PC-9 (cell line): ENCODE results near the gene VTA1. TPM values are rescaled to one million over a fixed set of nuclear protein-coding genes. Genes with fewer than 3 reads are reported as not detected.

Experiments used
- BruUV-seq: library from RNA; stranded (reverse); fragments of 400-500 nt; replicated peaks from 2 replicates; lab custom pipeline; 2021; lab: Mats Ljungman, UMichigan
- CTCF ChIA-PET: fragments of 300-600 bp; sonication (Branson Sonifier 250); formaldehyde crosslinking; loops from one replicate; lab custom pipeline; 2022; ENCODE audit warnings: antibody characterized with exemption; lab: Charles Lee
- POLR2A ChIA-PET: fragments of 300-600 bp; sonication (Branson Sonifier 250); formaldehyde crosslinking; loops from one replicate; lab custom pipeline; 2022; ENCODE audit warnings: antibody characterized with exemption; ENCODE audit not compliant: unreplicated experiment; lab: Charles Lee
- DNase-seq, 2 experiments: peaks; one replicate each; pipeline versions ENCODE4 v3.0.0 to v3.0.0-alpha.2; 2015 to 2022; ENCODE audit warnings: mixed read lengths in 1 of 2
- H2AFZ ChIP-seq: fragments of 200-600 bp; sonication (generic); 2 replicates; pipeline ENCODE4 v1.8.1; 2017; ENCODE audit warnings: antibody characterized with exemption
- H3F3A ChIP-seq: fragments of 200-600 bp; sonication (generic); 2 replicates; pipeline ENCODE4 v1.8.1; 2017; ENCODE audit warnings: antibody characterized with exemption, mild to moderate bottlenecking, low read depth; ENCODE audit not compliant: insufficient read depth
- H3K27ac ChIP-seq: fragments of 200-600 bp; sonication (generic); 2 replicates; pipeline ENCODE4 v1.6.1; 2016; ENCODE audit warnings: mixed run types
- H3K27me3 ChIP-seq: fragments of 200-600 bp; sonication (generic); 2 replicates; pipeline ENCODE4 v1.6.1; 2016; ENCODE audit warnings: low read depth, mixed run types; ENCODE audit not compliant: insufficient read depth
- H3K36me3 ChIP-seq: fragments of 200-600 bp; sonication (generic); 2 replicates; pipeline ENCODE4 v1.6.1; 2016; ENCODE audit warnings: low read depth, mixed run types
- H3K4me1 ChIP-seq: fragments of 200-600 bp; sonication (generic); replicated peaks from 2 replicates; pipeline ENCODE4 v1.6.1; 2016; ENCODE audit warnings: mixed run types; ENCODE audit not compliant: insufficient read depth
- H3K4me2 ChIP-seq: fragments of 200-600 bp; sonication (generic); 2 replicates; pipeline ENCODE4 v1.6.1; 2017; ENCODE audit warnings: mixed run types
- H3K4me3 ChIP-seq: fragments of 200-600 bp; sonication (generic); 2 replicates; pipeline ENCODE4 v1.6.1; 2016; ENCODE audit warnings: mixed run types
- H3K79me2 ChIP-seq: fragments of 200-600 bp; sonication (generic); 2 replicates; pipeline ENCODE4 v1.6.1; 2017; ENCODE audit warnings: low read depth, mixed run types
- H3K9me2 ChIP-seq: fragments of 200-600 bp; sonication (generic); 2 replicates; pipeline ENCODE4 v1.8.1; 2017; ENCODE audit warnings: mild to moderate bottlenecking; ENCODE audit not compliant: insufficient read depth
- H3K9me3 ChIP-seq: fragments of 200-600 bp; sonication (generic); 2 replicates; pipeline ENCODE4 v1.8.1; 2016; ENCODE audit warnings: low read depth; ENCODE audit not compliant: insufficient read depth
- H4K20me1 ChIP-seq: fragments of 200-600 bp; sonication (generic); 2 replicates; pipeline ENCODE4 v1.8.1; 2017; ENCODE audit not compliant: insufficient read depth
- EZH2 ChIP-seq: fragments of 200-600 bp; sonication (generic); IDR thresholded peaks from 2 replicates; pipeline ENCODE4 v1.8.0; 2017; ENCODE audit warnings: antibody characterized with exemption, low read depth
- intact Hi-C: fragments of 100-400 bp; cut with micrococcal nuclease; formaldehyde crosslinking; loops from one replicate; pipeline ENCODE4 v1.10.0; 2022; ENCODE audit not compliant: unreplicated experiment
- total RNA-seq: library from RNA; stranded (reverse); gene quantifications from 2 replicates; pipeline ENCODE4 v1.2.3, GENCODE V29; 2021
- TF ChIP-seq, protein P1 (sequence below): fragments of 200-600 bp; sonication (generic); conservative IDR thresholded peaks from 2 replicates; pipeline ENCODE4 v1.6.1; 2017; ENCODE audit warnings: mixed run types, antibody characterized with exemption, mild to moderate bottlenecking, moderate library complexity

The VTA1 gene
- total RNA-seq, 1 experiment from 2014 or later: 52.0 TPM

GRCh38 chr6:142193621-142194020, 46.6 kb downstream of the VTA1 start:
- H3K4me2 ChIP-seq: no peak overlapping the region
- no peaks in the 10 kb centered on the region for H3K9me2 ChIP-seq
- no peaks in the 10 kb centered on the region for H3F3A ChIP-seq
- H3K27me3 ChIP-seq: no peaks in the 10 kb centered on the region
- POLR2A ChIA-PET: no interaction called here
- CTCF ChIA-PET: no interaction called here
- no peak overlapping the region for H3K4me3 ChIP-seq
- TF ChIP-seq, protein P1, sequence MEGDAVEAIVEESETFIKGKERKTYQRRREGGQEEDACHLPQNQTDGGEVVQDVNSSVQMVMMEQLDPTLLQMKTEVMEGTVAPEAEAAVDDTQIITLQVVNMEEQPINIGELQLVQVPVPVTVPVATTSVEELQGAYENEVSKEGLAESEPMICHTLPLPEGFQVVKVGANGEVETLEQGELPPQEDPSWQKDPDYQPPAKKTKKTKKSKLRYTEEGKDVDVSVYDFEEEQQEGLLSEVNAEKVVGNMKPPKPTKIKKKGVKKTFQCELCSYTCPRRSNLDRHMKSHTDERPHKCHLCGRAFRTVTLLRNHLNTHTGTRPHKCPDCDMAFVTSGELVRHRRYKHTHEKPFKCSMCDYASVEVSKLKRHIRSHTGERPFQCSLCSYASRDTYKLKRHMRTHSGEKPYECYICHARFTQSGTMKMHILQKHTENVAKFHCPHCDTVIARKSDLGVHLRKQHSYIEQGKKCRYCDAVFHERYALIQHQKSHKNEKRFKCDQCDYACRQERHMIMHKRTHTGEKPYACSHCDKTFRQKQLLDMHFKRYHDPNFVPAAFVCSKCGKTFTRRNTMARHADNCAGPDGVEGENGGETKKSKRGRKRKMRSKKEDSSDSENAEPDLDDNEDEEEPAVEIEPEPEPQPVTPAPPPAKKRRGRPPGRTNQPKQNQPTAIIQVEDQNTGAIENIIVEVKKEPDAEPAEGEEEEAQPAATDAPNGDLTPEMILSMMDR: no peak
- no peak for TF ChIP-seq EZH2
- H4K20me1 ChIP-seq: peaks cover 14% of the 10 kb centered on the region
- H3K27ac ChIP-seq: no peak overlapping the region
- 0 out of 2 replicates have a peak, but pooled peaks cover 4% of the 10 kb centered on the region for H3K4me1 ChIP-seq
- no peak for DNase-seq
- intact Hi-C loops: no loop called here
- H3K9me3 ChIP-seq: no peaks in the 10 kb centered on the region
- no peak overlapping the region for H2AFZ ChIP-seq
- BruUV-seq: no TSS peak
- peaks cover 5% of the 10 kb centered on the region; the same call in 1 of the 2 replicates for H3K79me2 ChIP-seq
- 0 out of 2 replicates have a peak, but pooled peaks cover 7% of the 10 kb centered on the region for H3K36me3 ChIP-seq

GRCh38 chr6:142195862-142196541, 48.9 kb downstream of the VTA1 start:
- H3K9me3 ChIP-seq: no peaks in the 10 kb centered on the region
- TF ChIP-seq EZH2: no peak
- TF ChIP-seq, protein P1: no peak
- H3K9me2 ChIP-seq: no peaks in the 10 kb centered on the region
- no peak overlapping the region for H2AFZ ChIP-seq
- peaks cover 15% of the 10 kb centered on the region; the same call in 1 of the 2 replicates for H3K36me3 ChIP-seq
- no TSS peak for BruUV-seq
- no peak for DNase-seq
- 0 out of 2 replicates have a peak, but pooled peaks cover 4% of the 10 kb centered on the region for H3K4me1 ChIP-seq
- no peak overlapping the region for H3K4me3 ChIP-seq
- POLR2A ChIA-PET: no interaction called here
- no peaks in the 10 kb centered on the region for H3F3A ChIP-seq
- CTCF ChIA-PET: no interaction called here
- peaks cover 5% of the 10 kb centered on the region; the same call in 1 of the 2 replicates for H3K79me2 ChIP-seq
- H4K20me1 ChIP-seq: peaks cover 9% of the 10 kb centered on the region; the same call in 1 of the 2 replicates
- no peaks in the 10 kb centered on the region for H3K27me3 ChIP-seq
- intact Hi-C loops: no loop called here
- no peak overlapping the region for H3K27ac ChIP-seq
- no peak overlapping the region for H3K4me2 ChIP-seq

DNA sequence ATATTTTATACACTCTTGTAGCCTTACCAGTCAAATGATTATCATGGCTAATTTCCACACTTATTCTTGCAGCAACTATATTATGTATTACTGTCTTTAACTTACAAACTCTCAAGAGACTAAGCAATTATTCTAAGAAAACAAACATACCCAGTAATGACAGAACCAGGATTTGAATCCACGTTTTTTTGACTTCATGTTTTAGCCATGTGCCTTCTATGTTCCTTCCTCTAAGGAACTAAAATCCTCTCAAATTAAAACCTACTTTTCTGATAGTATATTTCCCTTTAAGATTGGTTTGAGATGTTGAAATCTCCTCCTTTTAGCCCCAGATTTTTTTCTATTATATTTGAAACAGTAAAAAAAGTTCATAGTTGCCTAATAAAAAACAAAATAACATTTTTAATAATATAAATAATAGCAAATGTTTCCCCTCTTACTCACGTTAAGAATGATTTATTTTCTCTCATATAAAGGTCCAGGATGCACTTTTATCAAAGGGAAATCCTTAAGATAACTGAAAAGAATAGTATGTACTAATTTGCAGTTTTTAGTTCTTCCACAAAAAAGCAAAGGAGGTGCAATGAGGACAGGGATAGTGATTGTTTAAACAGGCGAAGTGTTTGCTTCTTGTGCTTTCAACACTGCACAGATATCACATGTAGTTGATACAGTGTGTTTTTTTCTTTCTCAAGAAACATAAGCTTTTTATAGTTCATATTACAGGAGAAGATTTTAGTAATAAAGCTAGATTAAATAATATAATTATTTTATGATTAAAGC, 54.0 kb downstream of the VTA1 start:
- Histone ChIP-seq H3K9me2 (no peaks in the 10 kb centered on the region), H3F3A (no peaks in the 10 kb centered on the region), H4K20me1 (no peaks in the 10 kb centered on the region), H3K27ac (no peak overlapping the region), H3K4me1 (no peaks in the 10 kb centered on the region), H3K36me3 (peaks cover 20% of the 10 kb centered on the region), H3K4me3 (no peak overlapping the region), H3K9me3 (no peaks in the 10 kb centered on the region), H3K79me2 (peaks cover 4% of the 10 kb centered on the region; the same call in 1 of the 2 replicates), H2AFZ (no peak overlapping the region), H3K4me2 (no peak overlapping the region), H3K27me3 (no peaks in the 10 kb centered on the region)
- no peak for TF ChIP-seq EZH2
- TF ChIP-seq, protein P1: no peak
- no TSS peak for BruUV-seq
- POLR2A ChIA-PET: interaction anchor here (0.6 kb wide), 1 partner anchor 99 kb away, joined by 3 read pairs; no protein-coding TSS in a partner anchor
- CTCF ChIA-PET: no interaction called here
- intact Hi-C loops: no loop called here
- no peak for DNase-seq
